K562 (cell line): ENCODE measurements around the gene MND1. TPM values are rescaled to one million over a fixed set of nuclear protein-coding genes. Genes with fewer than 3 reads are reported as not detected.

Source experiments
- ATAC-seq: fragments of 200-7000 bp; cut with Tn5 transposase; 3 replicates; pipeline ENCODE4 v1.9.1; 2020; ENCODE audit warnings: moderate library complexity
- BruUV-seq: library from RNA; stranded (reverse); fragments of 400-500 nt; replicated peaks from 2 replicates; lab custom pipeline; 2021; lab: Mats Ljungman, UMichigan
- CTCF ChIA-PET: fragments of 300-600 bp; formaldehyde crosslinking; extraction: SDS; loops from one replicate; lab custom pipeline; 2021; ENCODE audit warnings: low intra/inter-chr PET ratio; lab: Yijun Ruan, JAX
- POLR2A ChIA-PET: fragments of 300-600, 350-650 bp; sonication (Branson Sonifier 250); formaldehyde crosslinking; extraction: SDS; loops from one replicate; lab custom pipeline; 2021; ENCODE audit warnings: antibody characterized with exemption, inconsistent platforms; lab: Yijun Ruan, JAX
- DNase-seq, 4 experiments: peaks; one replicate each; pipeline versions ENCODE4 v3.0.0 to v3.0.0-alpha.2; 2011 to 2018; ENCODE audit warnings: low spot score in 3 of 4, mixed read lengths in 3 of 4; ENCODE audit errors: extremely low read depth in 1 of 4
- FAIRE-seq: peaks from 2 replicates; lab custom pipeline; 2011; peaks lifted over from hg19 to GRCh38; lab: Jason Lieb, UNC
- H2AFZ ChIP-seq: 2 replicates; pipeline ENCODE4 v1.6.0; 2011; ENCODE audit warnings: low read depth, low read length, control low read depth, inconsistent platforms
- H3K27ac ChIP-seq: fragments of 200-600 bp; 3 replicates; pipeline ENCODE4 v1.8.0; 2011; ENCODE audit warnings: low read depth, mild to moderate bottlenecking, control low read depth, inconsistent platforms, low read length, moderate library complexity, mixed read lengths; ENCODE audit errors: extremely low read depth
- H3K27me3 ChIP-seq, 2 experiments: fragments of 300-600 bp in 1 of 2; 2 replicates in 1 of 2; 3 replicates in 1 of 2; pipeline versions ENCODE4 v1.6.0 to v1.8.0; 2011; ENCODE audit warnings: inconsistent platforms in 2 of 2, low read length in 2 of 2, mild to moderate bottlenecking in 1 of 2, mixed read lengths in 1 of 2, moderate library complexity in 1 of 2; ENCODE audit not compliant: control insufficient read depth in 2 of 2, insufficient read depth in 2 of 2
- H3K36me3 ChIP-seq: fragments of 300-600 bp; 3 replicates; pipeline ENCODE4 v1.8.0; 2011; ENCODE audit warnings: mild to moderate bottlenecking, low read length, inconsistent platforms; ENCODE audit not compliant: control insufficient read depth, insufficient read depth
- H3K4me1 ChIP-seq, 2 experiments: fragments of 200-600 bp in 1 of 2; replicated peaks in 1 of 2; 2 replicates in 1 of 2; 3 replicates in 1 of 2; pipeline versions ENCODE4 v1.5.1 to v1.8.0; 2011; ENCODE audit warnings: inconsistent platforms in 2 of 2, low read length in 2 of 2, mild to moderate bottlenecking in 1 of 2, mixed read lengths in 1 of 2, moderate library complexity in 1 of 2; ENCODE audit not compliant: control insufficient read depth in 2 of 2, insufficient read depth in 2 of 2
- H3K4me2 ChIP-seq: 2 replicates; pipeline ENCODE4 v1.6.1; 2011; ENCODE audit warnings: low read length, control low read depth, inconsistent platforms, mixed read lengths; ENCODE audit not compliant: insufficient read depth
- H3K4me3 ChIP-seq: fragments of 200-600 bp; sonication (generic), shearing (Covaris generic); 2 replicates; pipeline ENCODE4 v1.5.1; 2016; ENCODE audit warnings: control low read depth, inconsistent platforms
- H3K79me2 ChIP-seq: fragments of 200-600 bp; 3 replicates; pipeline ENCODE4 v1.8.0; 2011; ENCODE audit warnings: low read length, inconsistent platforms; ENCODE audit not compliant: control insufficient read depth, insufficient read depth
- H3K9ac ChIP-seq, 2 experiments: 2 replicates each; pipeline versions ENCODE4 v1.6.0 to v1.6.1; 2011; ENCODE audit warnings: low read depth in 2 of 2, low read length in 2 of 2, control low read depth in 1 of 2, inconsistent platforms in 1 of 2, mild to moderate bottlenecking in 1 of 2, mixed read lengths in 1 of 2; ENCODE audit not compliant: insufficient read depth in 1 of 2
- H3K9me1 ChIP-seq: one replicate; pipeline ENCODE4 v1.6.0; 2011; ENCODE audit warnings: inconsistent platforms, mild to moderate bottlenecking, low read length, moderate library complexity; ENCODE audit not compliant: control insufficient read depth, insufficient read depth
- H3K9me3 ChIP-seq: replicated peaks from 2 replicates; pipeline ENCODE4 v1.5.1; 2011; ENCODE audit warnings: low read depth, low read length, inconsistent platforms; ENCODE audit not compliant: control insufficient read depth, insufficient read depth
- H4K20me1 ChIP-seq: replicated peaks from 2 replicates; pipeline ENCODE4 v1.6.1; 2011; ENCODE audit warnings: low read length, inconsistent platforms, mixed read lengths; ENCODE audit not compliant: control insufficient read depth, insufficient read depth
- BDP1 ChIP-seq: IDR thresholded peaks from 3 replicates; pipeline ENCODE4 v1.6.1; 2011; ENCODE audit not compliant: insufficient read length, insufficient read depth
- BRF1 ChIP-seq: IDR thresholded peaks from 3 replicates; pipeline ENCODE4 v1.6.1; 2011; ENCODE audit warnings: borderline replicate concordance, mild to moderate bottlenecking; ENCODE audit not compliant: insufficient read length; ENCODE audit errors: extremely low read depth
- DPF2 ChIP-seq: fragments of 450-650 bp; IDR thresholded peaks from 2 replicates; pipeline ENCODE4 v1.6.1; 2016
- NRF1 ChIP-seq, 2 experiments: fragments of 450-650 bp; IDR thresholded peaks in 1 of 2; conservative IDR thresholded peaks in 1 of 2; 2 replicates each; pipeline ENCODE4 v1.6.1; 2014; ENCODE audit warnings: mild to moderate bottlenecking in 2 of 2
- TGIF2 ChIP-seq: sonication (generic); formaldehyde crosslinking; IDR thresholded peaks from 2 replicates; pipeline ENCODE4 v1.8.1; 2022; ENCODE audit warnings: mild to moderate bottlenecking, missing genetic modification reagents, moderate library complexity
- ZBED1 ChIP-seq: IDR thresholded peaks from 2 replicates; pipeline ENCODE4 v1.6.1; 2014
- ZNF551 ChIP-seq: fragments of 250-450 bp; sonication (Bioruptor Pico); IDR thresholded peaks from 2 replicates; pipeline ENCODE4 v1.5.0; 2021; ENCODE audit warnings: mild to moderate bottlenecking, moderate library complexity
- ZNF695 ChIP-seq: fragments of 450-650 bp; formaldehyde crosslinking; IDR thresholded peaks from 2 replicates; pipeline ENCODE4 v1.4.0; 2020; ENCODE audit warnings: mild to moderate bottlenecking, moderate library complexity
- ZNF696 ChIP-seq: fragments of 250-450 bp; sonication (Bioruptor Pico); conservative IDR thresholded peaks from 2 replicates; pipeline ENCODE4 v1.4.0; 2020; ENCODE audit warnings: mild to moderate bottlenecking, moderate library complexity
- WGBS: fragments of 100-300 bp; shearing (Covaris generic); methylation state at CpG from one replicate; pipeline ENCODE4 v1.1.6; 2016; ENCODE audit warnings: low coverage, mixed read lengths; ENCODE audit not compliant: insufficient coverage; ENCODE audit errors: missing lambda C conversion rate; 5-methylcytosine and 5-hydroxymethylcytosine counted together
- in situ Hi-C: fragments of 300-500 bp; cut with MboI; formaldehyde crosslinking; loops from 4 replicates; pipeline ENCODE4 v1.15.0; 2018; ENCODE audit warnings: inconsistent platforms, mixed read lengths
- intact Hi-C: fragments of 100-400 bp; cut with micrococcal nuclease; formaldehyde crosslinking; loops from 2 replicates; pipeline ENCODE4 v1.14.2; 2022
- polyA plus RNA-seq, 8 experiments: library from polyadenylated mRNA; depleted of rRNA in 4 of 8; stranded (reverse) in 5 of 8; unstranded in 3 of 8; fragments of >200 nt; fragmentation: Nextera tagmentation in 2 of 8; fragmentation: Illumina TruSeq in 1 of 8; extraction: Ambion mirVana in 2 of 8; extraction: Trizol in 1 of 8; gene quantifications; 2 replicates each; pipeline versions ENCODE4 v1.2.1 to v1.2.3, GENCODE V29; 2011 to 2014; ENCODE audit warnings: inconsistent platforms in 1 of 8, missing spikeins in 1 of 8
- total RNA-seq, 7 experiments: library from RNA; depleted of rRNA in 6 of 7; stranded (reverse); fragments of >200 nt in 6 of 7; fragmentation: Illumina TruSeq in 2 of 7; extraction: Trizol in 2 of 7; gene quantifications; 2 replicates each; pipeline versions ENCODE4 v1.2.1 to v1.2.3, GENCODE V29; 2011 to 2021; ENCODE audit warnings: low replicate concordance in 1 of 7
- TF ChIP-seq, protein P1 (sequence below): fragments of 250-450 bp; sonication (Bioruptor Pico); IDR thresholded peaks from 2 replicates; pipeline ENCODE4 v1.8.0; 2022; ENCODE audit warnings: moderate library complexity, mild to moderate bottlenecking, inconsistent platforms
- TF ChIP-seq, protein P2 (sequence below), 2 experiments: fragments of 450-650 bp in 1 of 2; sonication (generic) in 1 of 2; formaldehyde crosslinking in 1 of 2; IDR thresholded peaks in 1 of 2; conservative IDR thresholded peaks in 1 of 2; 2 replicates each; pipeline versions ENCODE4 v1.6.1 to v1.8.1; 2016 to 2023; ENCODE audit warnings: mild to moderate bottlenecking in 2 of 2, moderate library complexity in 2 of 2, inconsistent platforms in 1 of 2, missing genetic modification reagents in 1 of 2
- TF ChIP-seq, protein P3 (sequence below): sonication (generic); formaldehyde crosslinking; IDR thresholded peaks from 2 replicates; pipeline ENCODE4 v1.8.0; 2022; ENCODE audit warnings: missing genetic modification reagents, mild to moderate bottlenecking, borderline replicate concordance
- TF ChIP-seq, protein P4 (sequence below): fragments of 450-650 bp; IDR thresholded peaks from 2 replicates; pipeline ENCODE4 v1.6.1; 2016; ENCODE audit warnings: antibody characterized with exemption
- TF ChIP-seq, protein P5 (sequence below), 2 experiments: fragments of 450-650 bp; conservative IDR thresholded peaks; 2 replicates each; pipeline ENCODE4 v1.6.1; 2017; ENCODE audit warnings: mild to moderate bottlenecking in 2 of 2, moderate library complexity in 2 of 2

Gene MND1
- total and polyA plus RNA-seq, 9 of the 15 experiments (the other 6 are each of a cell fraction or from before 2014, with no cell fraction given), result 35.3 to 94.1 (median 59.9) TPM

DNA sequence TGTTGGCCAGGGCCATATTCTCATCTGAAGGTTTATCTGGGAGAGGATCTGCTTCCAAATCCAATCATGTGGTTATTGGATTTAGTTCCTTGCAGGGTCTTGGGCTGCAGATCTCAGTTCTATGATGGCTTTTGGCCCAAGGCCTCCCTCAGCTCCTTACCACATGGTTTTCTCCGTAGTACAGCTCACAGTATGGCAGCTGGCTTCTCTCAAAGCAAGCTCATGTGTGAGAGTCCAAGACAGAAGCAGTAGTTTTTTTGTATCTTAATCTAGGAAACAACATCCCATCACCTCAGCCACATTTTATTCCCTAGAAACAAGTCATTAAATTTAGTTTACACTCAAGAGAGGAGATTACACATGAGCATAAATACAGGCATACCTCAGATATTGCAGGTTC lies 24.5 kb downstream of the MND1 start:
- Histone ChIP-seq H3K9ac (no peak overlapping the region), H3K36me3 (peaks cover 78% of the 10 kb centered on the region; the same call in 2 of the 3 replicates), H2AFZ (no peak overlapping the region), H3K4me1 (no peaks in the 10 kb centered on the region), H3K79me2 (no peaks in the 10 kb centered on the region), H3K9me1 (no peaks in the 10 kb centered on the region), H3K9me3 (no peaks in the 10 kb centered on the region), H3K4me3 (no peak overlapping the region), H3K27ac (no peak overlapping the region), H3K27me3 (no peaks in the 10 kb centered on the region), H3K4me2 (no peak overlapping the region), H4K20me1 (no peaks in the 10 kb centered on the region)
- BruUV-seq, result no TSS peak
- DNase-seq (no peak), FAIRE-seq (no peak), ATAC-seq (no peak)
- CTCF ChIA-PET, result interaction anchor here (0.6 kb wide), 1 partner anchor 13 kb away, joined by 3 read pairs; no protein-coding TSS in a partner anchor
- in situ Hi-C loops, result no loop called here
- 92% methylated on average over 1 of the region's 1 CpG for whole genome bisulfite sequencing
- POLR2A ChIA-PET, result interaction anchor here (0.9 kb wide), 1 partner anchor 18 kb away, joined by 3 read pairs; no protein-coding TSS in a partner anchor
- intact Hi-C loops, result no loop called here
- TF ChIP-seq ZNF551 (CRISPR knock-in tag) (no peak), ZNF696 (CRISPR knock-in tag) (no peak), BRF1 (no peak), ZNF695 (CRISPR knock-in tag) (no peak), TGIF2 (CRISPR knock-in tag) (no peak), BDP1 (no peak), ZBED1 (no peak), DPF2 (no peak), NRF1 (conservative IDR thresholded peaks at IDR 0.05 in 1 of 2, IDR thresholded peaks at IDR 0.05 in 1 of 2) (no peak)
- TF ChIP-seq, protein P1, sequence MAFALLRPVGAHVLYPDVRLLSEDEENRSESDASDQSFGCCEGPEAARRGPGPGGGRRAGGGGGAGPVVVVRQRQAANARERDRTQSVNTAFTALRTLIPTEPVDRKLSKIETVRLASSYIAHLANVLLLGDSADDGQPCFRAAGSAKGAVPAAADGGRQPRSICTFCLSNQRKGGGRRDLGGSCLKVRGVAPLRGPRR, result no peak
- TF ChIP-seq, protein P2, sequence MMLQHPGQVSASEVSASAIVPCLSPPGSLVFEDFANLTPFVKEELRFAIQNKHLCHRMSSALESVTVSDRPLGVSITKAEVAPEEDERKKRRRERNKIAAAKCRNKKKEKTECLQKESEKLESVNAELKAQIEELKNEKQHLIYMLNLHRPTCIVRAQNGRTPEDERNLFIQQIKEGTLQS (IDR thresholded peaks at IDR 0.05), result no peak
- TF ChIP-seq, protein P2 (CRISPR knock-in tag; conservative IDR thresholded peaks at IDR 0.05), result no peak
- TF ChIP-seq, protein P3, sequence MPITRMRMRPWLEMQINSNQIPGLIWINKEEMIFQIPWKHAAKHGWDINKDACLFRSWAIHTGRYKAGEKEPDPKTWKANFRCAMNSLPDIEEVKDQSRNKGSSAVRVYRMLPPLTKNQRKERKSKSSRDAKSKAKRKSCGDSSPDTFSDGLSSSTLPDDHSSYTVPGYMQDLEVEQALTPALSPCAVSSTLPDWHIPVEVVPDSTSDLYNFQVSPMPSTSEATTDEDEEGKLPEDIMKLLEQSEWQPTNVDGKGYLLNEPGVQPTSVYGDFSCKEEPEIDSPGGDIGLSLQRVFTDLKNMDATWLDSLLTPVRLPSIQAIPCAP (CRISPR knock-in tag), result no peak
- TF ChIP-seq, protein P4, sequence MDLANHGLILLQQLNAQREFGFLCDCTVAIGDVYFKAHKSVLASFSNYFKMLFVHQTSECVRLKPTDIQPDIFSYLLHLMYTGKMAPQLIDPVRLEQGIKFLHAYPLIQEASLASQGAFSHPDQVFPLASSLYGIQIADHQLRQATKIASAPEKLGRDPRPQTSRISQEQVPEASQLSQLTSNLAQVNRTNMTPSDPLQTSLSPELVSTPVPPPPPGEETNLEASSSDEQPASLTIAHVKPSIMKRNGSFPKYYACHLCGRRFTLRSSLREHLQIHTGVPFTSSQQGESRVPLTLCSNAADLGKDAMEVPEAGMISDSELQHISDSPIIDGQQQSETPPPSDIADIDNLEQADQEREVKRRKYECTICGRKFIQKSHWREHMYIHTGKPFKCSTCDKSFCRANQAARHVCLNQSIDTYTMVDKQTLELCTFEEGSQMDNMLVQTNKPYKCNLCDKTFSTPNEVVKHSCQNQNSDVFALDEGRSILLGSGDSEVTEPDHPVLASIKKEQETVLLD, result no peak
- TF ChIP-seq, protein P5, sequence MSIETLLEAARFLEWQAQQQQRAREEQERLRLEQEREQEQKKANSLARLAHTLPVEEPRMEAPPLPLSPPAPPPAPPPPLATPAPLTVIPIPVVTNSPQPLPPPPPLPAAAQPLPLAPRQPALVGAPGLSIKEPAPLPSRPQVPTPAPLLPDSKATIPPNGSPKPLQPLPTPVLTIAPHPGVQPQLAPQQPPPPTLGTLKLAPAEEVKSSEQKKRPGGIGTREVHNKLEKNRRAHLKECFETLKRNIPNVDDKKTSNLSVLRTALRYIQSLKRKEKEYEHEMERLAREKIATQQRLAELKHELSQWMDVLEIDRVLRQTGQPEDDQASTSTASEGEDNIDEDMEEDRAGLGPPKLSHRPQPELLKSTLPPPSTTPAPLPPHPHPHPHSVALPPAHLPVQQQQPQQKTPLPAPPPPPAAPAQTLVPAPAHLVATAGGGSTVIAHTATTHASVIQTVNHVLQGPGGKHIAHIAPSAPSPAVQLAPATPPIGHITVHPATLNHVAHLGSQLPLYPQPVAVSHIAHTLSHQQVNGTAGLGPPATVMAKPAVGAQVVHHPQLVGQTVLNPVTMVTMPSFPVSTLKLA (conservative IDR thresholded peaks at IDR 0.05), result no peak
